ENCODE results near the gene TAF15. TPM values are rescaled to one million over a fixed set of nuclear protein-coding genes. Genes with fewer than 3 reads are reported as not detected.
A peak's percentile ranks its signal among the peaks of the same experiment; 100 is the strongest.

The TAF15 gene
- polyA plus RNA-seq, 1 experiment, result 27.4 TPM

GRCh38 chr17:35843698-35844097 is 34.4 kb downstream of the TAF15 start:
- TF ChIP-seq, protein P1, sequence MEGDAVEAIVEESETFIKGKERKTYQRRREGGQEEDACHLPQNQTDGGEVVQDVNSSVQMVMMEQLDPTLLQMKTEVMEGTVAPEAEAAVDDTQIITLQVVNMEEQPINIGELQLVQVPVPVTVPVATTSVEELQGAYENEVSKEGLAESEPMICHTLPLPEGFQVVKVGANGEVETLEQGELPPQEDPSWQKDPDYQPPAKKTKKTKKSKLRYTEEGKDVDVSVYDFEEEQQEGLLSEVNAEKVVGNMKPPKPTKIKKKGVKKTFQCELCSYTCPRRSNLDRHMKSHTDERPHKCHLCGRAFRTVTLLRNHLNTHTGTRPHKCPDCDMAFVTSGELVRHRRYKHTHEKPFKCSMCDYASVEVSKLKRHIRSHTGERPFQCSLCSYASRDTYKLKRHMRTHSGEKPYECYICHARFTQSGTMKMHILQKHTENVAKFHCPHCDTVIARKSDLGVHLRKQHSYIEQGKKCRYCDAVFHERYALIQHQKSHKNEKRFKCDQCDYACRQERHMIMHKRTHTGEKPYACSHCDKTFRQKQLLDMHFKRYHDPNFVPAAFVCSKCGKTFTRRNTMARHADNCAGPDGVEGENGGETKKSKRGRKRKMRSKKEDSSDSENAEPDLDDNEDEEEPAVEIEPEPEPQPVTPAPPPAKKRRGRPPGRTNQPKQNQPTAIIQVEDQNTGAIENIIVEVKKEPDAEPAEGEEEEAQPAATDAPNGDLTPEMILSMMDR (IDR thresholded peaks at IDR 0.05; ENCODE audit: insufficient read depth, low read depth, low read length), result no peak
- ChIA-PET CTCF (no interaction called here), POLR2A (no interaction called here)
- no peak for DNase-seq (ENCODE audit: low read depth)
- H3K36me3 ChIP-seq (ENCODE audit: control insufficient read depth, insufficient read depth, low read length), result peaks cover 22% of the 10 kb centered on the region
- H3K4me3 ChIP-seq (ENCODE audit: low read depth, low read length), result no peak overlapping the region
- H3K27me3 ChIP-seq (ENCODE audit: control insufficient read depth, insufficient read depth, low read length), result no peaks in the 10 kb centered on the region

DNA sequence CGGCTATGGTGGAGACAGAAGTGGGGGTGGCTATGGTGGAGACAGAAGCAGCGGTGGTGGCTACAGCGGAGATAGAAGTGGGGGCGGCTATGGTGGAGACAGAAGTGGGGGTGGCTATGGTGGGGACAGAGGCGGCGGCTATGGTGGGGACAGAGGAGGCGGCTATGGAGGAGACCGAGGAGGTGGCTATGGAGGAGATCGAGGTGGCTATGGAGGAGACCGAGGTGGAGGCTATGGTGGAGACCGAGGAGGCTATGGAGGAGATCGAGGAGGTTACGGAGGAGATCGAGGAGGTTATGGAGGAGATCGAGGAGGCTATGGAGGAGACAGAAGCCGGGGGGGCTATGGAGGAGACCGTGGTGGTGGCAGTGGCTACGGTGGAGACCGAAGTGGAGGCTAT is 35.3 kb downstream of the TAF15 start:
- ChIA-PET CTCF (no interaction called here), POLR2A (no interaction called here)
- TF ChIP-seq, protein P1 (IDR thresholded peaks at IDR 0.05; ENCODE audit: insufficient read depth, low read depth, low read length), result no peak

GRCh38 chr17:35846055-35846809 is 36.9 kb downstream of the TAF15 start:
- Histone ChIP-seq H3K36me3 (ENCODE audit: control insufficient read depth, insufficient read depth, low read length) (peaks cover 24% of the 10 kb centered on the region), H3K4me3 (ENCODE audit: low read depth, low read length) (no peak overlapping the region), H3K27me3 (ENCODE audit: control insufficient read depth, insufficient read depth, low read length) (no peaks in the 10 kb centered on the region)
- peak; percentile 37 for DNase-seq (ENCODE audit: low read depth)
- TF ChIP-seq, protein P1 (IDR thresholded peaks at IDR 0.05; ENCODE audit: insufficient read depth, low read depth, low read length), result no peak
- ChIA-PET CTCF (interaction anchor here (0.7 to 1.4 kb wide), 5 partner anchors 11 to 123 kb away, joined by 3 to 4 read pairs (median 3); no protein-coding TSS in a partner anchor), POLR2A (no interaction called here)

More for the DNA sequence above, 35.3 kb downstream of the TAF15 start:
- H3K36me3 ChIP-seq (ENCODE audit: control insufficient read depth, insufficient read depth, low read length), result peaks cover 22% of the 10 kb centered on the region
- H3K4me3 ChIP-seq (ENCODE audit: low read depth, low read length), result no peak overlapping the region
- no peak for DNase-seq (ENCODE audit: low read depth)
- no peaks in the 10 kb centered on the region for H3K27me3 ChIP-seq (ENCODE audit: control insufficient read depth, insufficient read depth, low read length)

DNA sequence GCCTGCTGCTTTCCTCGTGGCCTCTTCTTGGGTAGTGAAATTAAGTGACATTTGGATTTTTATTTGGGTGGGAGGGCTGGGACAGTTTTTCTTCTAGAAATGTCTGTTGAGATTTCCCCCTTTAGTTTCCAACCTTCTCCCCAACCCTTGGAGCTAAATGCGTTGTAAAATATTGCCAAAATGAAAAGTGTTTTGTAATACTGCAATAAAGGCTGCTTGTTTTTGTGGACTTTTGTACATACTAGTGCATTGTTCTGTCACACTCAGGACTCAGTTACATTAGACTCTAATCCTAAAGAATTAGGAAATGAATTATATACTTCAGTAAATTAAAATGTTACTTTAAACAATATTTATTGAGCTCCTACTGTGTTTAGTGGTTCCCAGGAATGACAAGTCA is 37.7 kb downstream of the TAF15 start:
- Histone ChIP-seq H3K27me3 (ENCODE audit: control insufficient read depth, insufficient read depth, low read length) (no peaks in the 10 kb centered on the region), H3K4me3 (ENCODE audit: low read depth, low read length) (no peak overlapping the region), H3K36me3 (ENCODE audit: control insufficient read depth, insufficient read depth, low read length) (peaks cover 21% of the 10 kb centered on the region)
- no peak for DNase-seq (ENCODE audit: low read depth)
- ChIA-PET POLR2A (no interaction called here), CTCF (interaction anchor here (1.0 to 3.8 kb wide), 6 partner anchors 11 to 122 kb away, joined by 3 to 24 read pairs (median 4); no protein-coding TSS in a partner anchor)
- TF ChIP-seq, protein P1 (IDR thresholded peaks at IDR 0.05; ENCODE audit: insufficient read depth, low read depth, low read length), result no peak

DNA sequence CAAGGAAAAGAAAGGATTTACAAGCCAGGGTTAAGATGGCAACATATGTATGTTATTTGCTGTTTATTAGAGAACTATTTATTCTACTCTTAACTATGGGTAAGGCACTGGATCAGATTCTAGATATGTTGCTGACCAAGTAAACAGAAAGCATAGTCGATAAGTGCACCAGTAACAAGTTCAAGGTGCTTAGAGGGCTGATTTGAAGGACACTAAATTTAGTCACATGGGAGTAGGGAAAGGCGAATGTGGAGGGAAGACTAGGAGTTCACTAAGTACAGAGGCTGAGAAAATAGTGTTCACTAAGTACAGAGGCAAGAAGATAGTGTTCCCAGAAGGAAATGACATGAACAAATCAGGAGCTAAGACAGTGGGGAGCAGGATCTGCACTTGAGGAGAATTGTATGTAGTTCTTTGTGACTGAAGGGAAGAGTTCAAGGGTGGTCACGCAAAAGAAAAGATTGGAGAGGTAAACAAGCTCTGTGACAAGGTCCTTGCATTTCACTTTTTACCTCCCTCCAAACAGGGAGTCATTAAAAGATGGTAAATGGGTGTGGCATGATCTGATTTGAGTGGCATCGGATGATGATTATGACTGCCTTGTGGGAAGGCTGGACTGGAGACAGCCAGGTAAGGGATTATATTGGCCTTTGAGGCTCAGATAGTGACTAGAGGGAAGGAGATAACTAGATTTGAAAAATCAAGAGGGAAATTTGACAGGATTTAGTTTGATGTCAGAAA is 38.5 kb downstream of the TAF15 start:
- ChIA-PET POLR2A (no interaction called here), CTCF (interaction anchor here (1.0 to 3.8 kb wide), 5 partner anchors 11 to 122 kb away, joined by 3 to 24 read pairs (median 4); no protein-coding TSS in a partner anchor)
- TF ChIP-seq, protein P1 (IDR thresholded peaks at IDR 0.05; ENCODE audit: insufficient read depth, low read depth, low read length), result no peak
- Histone ChIP-seq H3K27me3 (ENCODE audit: control insufficient read depth, insufficient read depth, low read length) (no peaks in the 10 kb centered on the region), H3K4me3 (ENCODE audit: low read depth, low read length) (no peak overlapping the region), H3K36me3 (ENCODE audit: control insufficient read depth, insufficient read depth, low read length) (peaks cover 17% of the 10 kb centered on the region)
- DNase-seq (ENCODE audit: low read depth), result no peak

Measured in BJ (cell line).